GM12878 (cell line): ENCODE data around the gene GPR158. TPM values are rescaled to one million over a fixed set of nuclear protein-coding genes. Genes with fewer than 3 reads are reported as not detected.

ENCODE experiments used
- ATAC-seq: fragments of 200-7000 bp; cut with Tn5 transposase; 3 replicates; pipeline ENCODE4 v1.9.1; 2020; ENCODE audit warnings: mild to moderate bottlenecking, moderate library complexity
- BruUV-seq: library from RNA; stranded (reverse); fragments of 400-500 nt; replicated peaks from 2 replicates; lab custom pipeline; 2021; lab: Mats Ljungman, UMichigan
- CTCF ChIA-PET: fragments of 300-600 bp; sonication (Branson Sonifier 250); formaldehyde crosslinking; extraction: SDS; loops from one replicate; lab custom pipeline; 2021; ENCODE audit warnings: inconsistent platforms; lab: Yijun Ruan, JAX
- POLR2A ChIA-PET: fragments of 350-600 bp; formaldehyde crosslinking; extraction: SDS; loops from one replicate; lab custom pipeline; 2021; ENCODE audit warnings: inconsistent platforms; lab: Charles Lee
- RAD21 ChIA-PET: fragments of 300-600 bp; sonication (Branson Sonifier 250); formaldehyde crosslinking; loops from one replicate; lab custom pipeline; 2023; ENCODE audit warnings: antibody characterized with exemption; ENCODE audit not compliant: unreplicated experiment; lab: Charles Lee
- SMC1A ChIA-PET: fragments of 300-600 bp; sonication (Branson Sonifier 250); formaldehyde crosslinking; loops from one replicate; lab custom pipeline; 2023; ENCODE audit not compliant: unreplicated experiment, uncharacterized antibody; lab: Charles Lee
- DNase-seq: peaks from one replicate; pipeline ENCODE4 v3.0.0-alpha.2; 2011; ENCODE audit warnings: low read depth, low spot score
- FAIRE-seq: peaks from 3 replicates; lab custom pipeline; 2011; peaks lifted over from hg19 to GRCh38; lab: Jason Lieb, UNC
- H2AFZ ChIP-seq: 2 replicates; pipeline ENCODE4 v1.6.0; 2011; ENCODE audit warnings: low read depth, low read length, control low read depth; ENCODE audit not compliant: control insufficient read depth
- H3K27ac ChIP-seq: 2 replicates; pipeline ENCODE4 v1.5.1; 2011; ENCODE audit warnings: control low read depth; ENCODE audit not compliant: control insufficient read depth, insufficient read depth
- H3K27me3 ChIP-seq, 2 experiments: replicated peaks in 1 of 2; 2 replicates each; pipeline versions ENCODE4 v1.6.0 to v1.6.1; 2011; ENCODE audit warnings: low read length in 1 of 2; ENCODE audit not compliant: control insufficient read depth in 2 of 2, insufficient read depth in 2 of 2
- H3K36me3 ChIP-seq, 2 experiments: 2 replicates each; pipeline ENCODE4 v1.5.1; 2011; ENCODE audit warnings: low read length in 1 of 2; ENCODE audit not compliant: control insufficient read depth in 2 of 2, insufficient read depth in 2 of 2
- H3K4me1 ChIP-seq: 2 replicates; pipeline ENCODE4 v1.6.1; 2011; ENCODE audit warnings: mild to moderate bottlenecking, low read length, moderate library complexity, mixed read lengths; ENCODE audit not compliant: control insufficient read depth, insufficient read depth
- H3K4me2 ChIP-seq: 2 replicates; pipeline ENCODE4 v1.6.0; 2011; ENCODE audit warnings: control low read depth; ENCODE audit not compliant: control insufficient read depth, insufficient read depth
- H3K4me3 ChIP-seq: fragments of 200-600 bp; sonication (generic); 2 replicates; pipeline ENCODE4 v1.5.1; 2016
- H3K79me2 ChIP-seq: 2 replicates; pipeline ENCODE4 v1.6.0; 2011; ENCODE audit warnings: low read length; ENCODE audit not compliant: control insufficient read depth, insufficient read depth
- H3K9ac ChIP-seq: 2 replicates; pipeline ENCODE4 v1.8.0; 2011; ENCODE audit warnings: low read length, control low read depth, mixed read lengths; ENCODE audit not compliant: control insufficient read depth, insufficient read depth
- H3K9me3 ChIP-seq: replicated peaks from 3 replicates; pipeline ENCODE4 v1.5.1; 2011; ENCODE audit warnings: mild to moderate bottlenecking, low read length; ENCODE audit not compliant: control insufficient read depth, insufficient read depth
- H4K20me1 ChIP-seq: 2 replicates; pipeline ENCODE4 v1.6.0; 2011; ENCODE audit not compliant: control insufficient read depth, insufficient read depth
- CBX5 ChIP-seq: sonication (generic); IDR thresholded peaks from 2 replicates; pipeline ENCODE4 v1.6.1; 2016; ENCODE audit warnings: low read depth, moderate library complexity, mild to moderate bottlenecking, inconsistent platforms
- EGR1 ChIP-seq, 2 experiments: IDR thresholded peaks; 1 replicate in 1 of 2; 2 replicates in 1 of 2; pipeline ENCODE4 v1.6.1; 2011 to 2012; ENCODE audit warnings: low read depth in 2 of 2, low read length in 2 of 2, borderline replicate concordance in 1 of 2, mild to moderate bottlenecking in 1 of 2, moderate library complexity in 1 of 2
- KDM1A ChIP-seq: fragments of 200-600 bp; sonication (generic); IDR thresholded peaks from 2 replicates; pipeline ENCODE4 v1.6.1; 2016; ENCODE audit warnings: borderline replicate concordance
- MTA2 ChIP-seq: fragments of 450-650 bp; IDR thresholded peaks from 2 replicates; pipeline ENCODE4 v1.6.1; 2016; ENCODE audit warnings: low read depth, mild to moderate bottlenecking, moderate library complexity
- POLR2A ChIP-seq: IDR thresholded peaks from 2 replicates; pipeline ENCODE4 v1.6.1; 2011; ENCODE audit warnings: low read depth, mild to moderate bottlenecking, low read length
- RAD51 ChIP-seq: fragments of 450-650 bp; IDR thresholded peaks from 2 replicates; pipeline ENCODE4 v1.6.1; 2016; ENCODE audit warnings: moderate library complexity, mild to moderate bottlenecking, inconsistent platforms
- SIN3A ChIP-seq: IDR thresholded peaks from 2 replicates; pipeline ENCODE4 v1.6.1; 2012; ENCODE audit warnings: low read depth, low read length, improper control_type of control experiment
- SKIL ChIP-seq: fragments of 450-650 bp; IDR thresholded peaks from 2 replicates; pipeline ENCODE4 v1.6.1; 2017; ENCODE audit warnings: mild to moderate bottlenecking, low read depth, inconsistent platforms; ENCODE audit not compliant: poor library complexity, severe bottlenecking
- SREBF1 ChIP-seq: IDR thresholded peaks from 2 replicates; pipeline ENCODE4 v1.6.1; 2012; ENCODE audit warnings: mild to moderate bottlenecking, low read length
- ZBTB4 ChIP-seq: fragments of 450-650 bp; formaldehyde crosslinking; IDR thresholded peaks from 2 replicates; pipeline ENCODE4 v1.4.0; 2022; ENCODE audit warnings: mild to moderate bottlenecking, moderate library complexity
- WGBS: methylation state at CpG from one replicate; pipeline ENCODE4 v1.1.6; 2016; ENCODE audit warnings: low lambda C conversion rate; ENCODE audit not compliant: insufficient replicate concordance, insufficient coverage; ENCODE audit errors: missing lambda C conversion rate; 5-methylcytosine and 5-hydroxymethylcytosine counted together
- in situ Hi-C: fragments of 300-500 bp; cut with MboI; formaldehyde crosslinking; loops from 9 replicates; pipeline ENCODE4 v1.14.3; 2018; ENCODE audit warnings: mixed read lengths
- intact Hi-C: fragments of 100-400 bp; cut with micrococcal nuclease; formaldehyde crosslinking; loops from one replicate; pipeline ENCODE4 v1.14.2; 2022; ENCODE audit not compliant: unreplicated experiment
- polyA plus RNA-seq, 11 experiments: library from polyadenylated mRNA; depleted of rRNA in 4 of 11; unstranded in 6 of 11; stranded (reverse) in 5 of 11; fragments of >200 nt; fragmentation: Nextera tagmentation in 4 of 11; fragmentation: Illumina TruSeq in 1 of 11; extraction: Ambion mirVana in 4 of 11; extraction: Trizol in 1 of 11; gene quantifications; 1 replicate in 1 of 11; 2 replicates in 10 of 11; pipeline versions ENCODE4 v1.2.1 to v1.2.3, GENCODE V29; 2011 to 2016; ENCODE audit warnings: inconsistent platforms in 2 of 11, missing spikeins in 2 of 11, low read depth in 1 of 11
- total RNA-seq, 4 experiments: library from RNA; depleted of rRNA in 3 of 4; stranded (reverse); fragments of >200 nt in 3 of 4; fragmentation: Illumina TruSeq in 1 of 4; extraction: Trizol in 1 of 4; gene quantifications; 2 replicates each; pipeline versions ENCODE4 v1.2.1 to v1.2.3, GENCODE V29; 2013 to 2021
- TF ChIP-seq, protein P1 (sequence below): fragments of 450-650 bp; IDR thresholded peaks from 2 replicates; pipeline ENCODE4 v1.6.1; 2017; ENCODE audit warnings: mild to moderate bottlenecking, moderate library complexity

The GPR158 gene
- total and polyA plus RNA-seq, 10 of the 15 experiments (the other 5 are each of a cell fraction or from before 2014, with no cell fraction given): not detected

DNA sequence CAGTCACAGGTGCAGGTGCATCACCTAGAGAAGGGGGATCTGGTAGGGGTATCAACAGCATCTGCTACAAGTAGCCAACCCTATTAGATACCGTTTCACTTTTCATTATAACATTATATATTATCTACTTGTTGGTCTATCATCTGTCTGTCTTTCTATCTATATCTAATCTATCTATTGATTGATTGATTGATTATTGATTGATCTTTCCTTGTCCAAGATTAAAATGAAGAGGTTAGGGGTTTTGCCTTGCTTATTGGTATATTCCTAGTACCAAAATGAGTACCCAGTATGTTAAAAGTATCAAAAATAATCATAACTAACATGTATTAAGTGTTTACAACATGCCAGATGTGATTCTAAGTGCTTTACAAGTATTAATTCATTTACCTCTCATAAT, 121.5 kb downstream of the GPR158 start:
- Histone ChIP-seq H3K4me1 (no peaks in the 10 kb centered on the region), H3K27ac (no peak overlapping the region), H3K27me3 (no peaks in the 10 kb centered on the region)
- in situ Hi-C loops: no loop called here
- CTCF ChIA-PET: no interaction called here
- SMC1A ChIA-PET: no interaction called here
- DNase-seq (no peak), ATAC-seq (no peak)
- TF ChIP-seq POLR2A (no peak), RAD51 (no peak), SIN3A (no peak), KDM1A (no peak), MTA2 (no peak), SREBF1 (no peak), CBX5 (no peak), SKIL (no peak), EGR1 (IDR thresholded peaks at IDR 0.05; ENCODE audit: borderline replicate concordance in 1 of 2, low read depth in 2 of 2, low read length in 2 of 2) (no peak), ZBTB4 (CRISPR knock-in tag) (no peak)
- TF ChIP-seq, protein P1, sequence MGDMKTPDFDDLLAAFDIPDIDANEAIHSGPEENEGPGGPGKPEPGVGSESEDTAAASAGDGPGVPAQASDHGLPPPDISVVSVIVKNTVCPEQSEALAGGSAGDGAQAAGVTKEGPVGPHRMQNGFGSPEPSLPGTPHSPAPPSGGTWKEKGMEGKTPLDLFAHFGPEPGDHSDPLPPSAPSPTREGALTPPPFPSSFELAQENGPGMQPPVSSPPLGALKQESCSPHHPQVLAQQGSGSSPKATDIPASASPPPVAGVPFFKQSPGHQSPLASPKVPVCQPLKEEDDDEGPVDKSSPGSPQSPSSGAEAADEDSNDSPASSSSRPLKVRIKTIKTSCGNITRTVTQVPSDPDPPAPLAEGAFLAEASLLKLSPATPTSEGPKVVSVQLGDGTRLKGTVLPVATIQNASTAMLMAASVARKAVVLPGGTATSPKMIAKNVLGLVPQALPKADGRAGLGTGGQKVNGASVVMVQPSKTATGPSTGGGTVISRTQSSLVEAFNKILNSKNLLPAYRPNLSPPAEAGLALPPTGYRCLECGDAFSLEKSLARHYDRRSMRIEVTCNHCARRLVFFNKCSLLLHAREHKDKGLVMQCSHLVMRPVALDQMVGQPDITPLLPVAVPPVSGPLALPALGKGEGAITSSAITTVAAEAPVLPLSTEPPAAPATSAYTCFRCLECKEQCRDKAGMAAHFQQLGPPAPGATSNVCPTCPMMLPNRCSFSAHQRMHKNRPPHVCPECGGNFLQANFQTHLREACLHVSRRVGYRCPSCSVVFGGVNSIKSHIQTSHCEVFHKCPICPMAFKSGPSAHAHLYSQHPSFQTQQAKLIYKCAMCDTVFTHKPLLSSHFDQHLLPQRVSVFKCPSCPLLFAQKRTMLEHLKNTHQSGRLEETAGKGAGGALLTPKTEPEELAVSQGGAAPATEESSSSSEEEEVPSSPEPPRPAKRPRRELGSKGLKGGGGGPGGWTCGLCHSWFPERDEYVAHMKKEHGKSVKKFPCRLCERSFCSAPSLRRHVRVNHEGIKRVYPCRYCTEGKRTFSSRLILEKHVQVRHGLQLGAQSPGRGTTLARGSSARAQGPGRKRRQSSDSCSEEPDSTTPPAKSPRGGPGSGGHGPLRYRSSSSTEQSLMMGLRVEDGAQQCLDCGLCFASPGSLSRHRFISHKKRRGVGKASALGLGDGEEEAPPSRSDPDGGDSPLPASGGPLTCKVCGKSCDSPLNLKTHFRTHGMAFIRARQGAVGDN: no peak
- TF ChIP-seq, all 136 proteins: peak for 0
- Histone ChIP-seq H4K20me1 (no peaks in the 10 kb centered on the region), H3K4me2 (no peak overlapping the region), H2AFZ (no peak overlapping the region), H3K9ac (no peak overlapping the region), H3K4me3 (no peak overlapping the region), H3K9me3 (no peaks in the 10 kb centered on the region), H3K36me3 (no peaks in the 10 kb centered on the region), H3K79me2 (no peaks in the 10 kb centered on the region)
- intact Hi-C loops: no loop called here
- ChIA-PET RAD21 (no interaction called here), POLR2A (no interaction called here)
- no peak for FAIRE-seq
- WGBS: 0% methylated on average over 1 of the region's 1 CpG
- no TSS peak for BruUV-seq
